IMR-90 (cell line): ENCODE data around the gene KIF15. TPM values are rescaled to one million over a fixed set of nuclear protein-coding genes. Genes with fewer than 3 reads are reported as not detected.

Source experiments
- ATAC-seq: fragments of 200-7000 bp; cut with Tn5 transposase; 2 replicates; pipeline ENCODE4 v1.9.1; 2020; ENCODE audit warnings: low read depth, mild to moderate bottlenecking, moderate library complexity
- BruUV-seq: library from RNA; stranded (reverse); fragments of 400-500 nt; replicated peaks from 2 replicates; lab custom pipeline; 2021; lab: Mats Ljungman, UMichigan
- CTCF ChIA-PET: fragments of 300-600 bp; formaldehyde crosslinking; extraction: SDS; loops from one replicate; lab custom pipeline; 2021; ENCODE audit warnings: antibody characterized with exemption; lab: Yijun Ruan, JAX
- POLR2A ChIA-PET: fragments of 300-600 bp; sonication (Branson Sonifier 250); formaldehyde crosslinking; loops from one replicate; lab custom pipeline; 2022; ENCODE audit warnings: antibody characterized with exemption; ENCODE audit not compliant: unreplicated experiment; lab: Charles Lee
- DNase-seq: peaks from one replicate; pipeline ENCODE4 v3.0.0; 2013
- H2AFZ ChIP-seq: replicated peaks from 2 replicates; pipeline ENCODE3; 2013; ENCODE audit warnings: low read length, mild to moderate bottlenecking; ENCODE audit not compliant: poor library complexity
- H2AK5ac ChIP-seq: 2 replicates; pipeline ENCODE4 v1.6.1; 2013; ENCODE audit warnings: low read depth, low read length, inconsistent platforms
- H2AK9ac ChIP-seq: replicated peaks from 2 replicates; pipeline ENCODE3; 2013; ENCODE audit warnings: mild to moderate bottlenecking, low read depth, low read length, moderate library complexity; ENCODE audit not compliant: poor library complexity
- H2BK120ac ChIP-seq: 2 replicates; pipeline ENCODE4 v1.6.1; 2013; ENCODE audit warnings: low read depth, low read length, inconsistent platforms
- H2BK15ac ChIP-seq: 3 replicates; pipeline ENCODE4 v1.6.1; 2013; ENCODE audit warnings: low read depth, low read length, inconsistent platforms
- H2BK20ac ChIP-seq: 2 replicates; pipeline ENCODE4 v1.6.1; 2013; ENCODE audit warnings: low read depth, mild to moderate bottlenecking, inconsistent platforms, low read length, moderate library complexity
- H2BK5ac ChIP-seq: 2 replicates; pipeline ENCODE4 v1.6.1; 2013; ENCODE audit warnings: mild to moderate bottlenecking, low read depth, low read length, inconsistent platforms; ENCODE audit not compliant: poor library complexity, severe bottlenecking
- H3K14ac ChIP-seq: replicated peaks from 2 replicates; pipeline ENCODE4 v1.6.1; 2013; ENCODE audit warnings: low read depth, low read length, inconsistent platforms
- H3K18ac ChIP-seq: 2 replicates; pipeline ENCODE4 v1.6.1; 2013; ENCODE audit warnings: low read depth, low read length, control low read depth
- H3K23ac ChIP-seq: 2 replicates; pipeline ENCODE4 v1.6.1; 2013; ENCODE audit warnings: low read depth, low read length, inconsistent platforms
- H3K27ac ChIP-seq: 2 replicates; pipeline ENCODE4 v1.5.1; 2013; ENCODE audit warnings: mild to moderate bottlenecking, control low read depth, low read length; ENCODE audit not compliant: insufficient read depth
- H3K27me3 ChIP-seq: 2 replicates; pipeline ENCODE4 v1.6.1; 2013; ENCODE audit warnings: low read length; ENCODE audit not compliant: control insufficient read depth, insufficient read depth
- H3K36me3 ChIP-seq: 2 replicates; pipeline ENCODE4 v1.6.1; 2013; ENCODE audit warnings: low read length, mixed read lengths; ENCODE audit not compliant: control insufficient read depth, insufficient read depth
- H3K4ac ChIP-seq: 2 replicates; pipeline ENCODE4 v1.6.1; 2013; ENCODE audit warnings: low read depth, low read length, inconsistent platforms
- H3K4me1 ChIP-seq: 2 replicates; pipeline ENCODE4 v1.6.1; 2013; ENCODE audit warnings: low read length, mixed read lengths; ENCODE audit not compliant: control insufficient read depth, insufficient read depth
- H3K4me2 ChIP-seq: 2 replicates; pipeline ENCODE4 v1.6.1; 2013; ENCODE audit warnings: low read depth, mild to moderate bottlenecking, control low read depth, low read length, moderate library complexity
- H3K4me3 ChIP-seq: 2 replicates; pipeline ENCODE4 v1.5.1; 2013; ENCODE audit warnings: low read depth, mild to moderate bottlenecking, control low read depth, low read length, moderate library complexity; ENCODE audit not compliant: insufficient read depth
- H3K56ac ChIP-seq: 2 replicates; pipeline ENCODE4 v1.6.1; 2013; ENCODE audit warnings: low read length, inconsistent platforms; ENCODE audit not compliant: insufficient read depth; ENCODE audit errors: extremely low read depth
- H3K79me1 ChIP-seq, 2 experiments: 2 replicates each; pipeline ENCODE4 v1.6.1; 2013; ENCODE audit warnings: low read length in 2 of 2, inconsistent platforms in 1 of 2, low read depth in 1 of 2
- H3K9ac ChIP-seq: 2 replicates; pipeline ENCODE4 v1.6.1; 2013; ENCODE audit warnings: low read depth, low read length, control low read depth
- H3K9me1 ChIP-seq: 2 replicates; pipeline ENCODE4 v1.6.1; 2013; ENCODE audit warnings: low read length, inconsistent platforms; ENCODE audit not compliant: insufficient read depth
- H3K9me3 ChIP-seq: 2 replicates; pipeline ENCODE4 v1.6.1; 2013; ENCODE audit warnings: low read length; ENCODE audit not compliant: control insufficient read depth, insufficient read depth
- H4K20me1 ChIP-seq: 2 replicates; pipeline ENCODE4 v1.6.1; 2013; ENCODE audit warnings: low read length, inconsistent platforms; ENCODE audit not compliant: insufficient read depth
- H4K5ac ChIP-seq: 2 replicates; pipeline ENCODE4 v1.6.1; 2013; ENCODE audit warnings: mild to moderate bottlenecking, low read depth, low read length, control low read depth
- H4K8ac ChIP-seq, 2 experiments: 2 replicates each; pipeline ENCODE4 v1.6.1; 2013; ENCODE audit warnings: low read depth in 2 of 2, low read length in 2 of 2, control low read depth in 1 of 2, inconsistent platforms in 1 of 2
- H4K91ac ChIP-seq: 2 replicates; pipeline ENCODE4 v1.6.1; 2013; ENCODE audit warnings: low read depth, low read length, inconsistent platforms; ENCODE audit not compliant: insufficient read depth
- BHLHE40 ChIP-seq: fragments of 150-350 bp; IDR thresholded peaks from 2 replicates; pipeline ENCODE4 v1.6.1; 2016; ENCODE audit warnings: mild to moderate bottlenecking, low read depth, low read length
- CHD1 ChIP-seq: IDR thresholded peaks from 2 replicates; pipeline ENCODE4 v1.6.1; 2012; ENCODE audit warnings: low read depth, low read length, improper control_type of control experiment
- MAFK ChIP-seq: IDR thresholded peaks from 2 replicates; pipeline ENCODE4 v1.6.1; 2012; ENCODE audit warnings: low read depth, low read length, improper control_type of control experiment
- MXI1 ChIP-seq: IDR thresholded peaks from 2 replicates; pipeline ENCODE4 v1.6.1; 2012; ENCODE audit warnings: low read depth, mild to moderate bottlenecking, low read length, moderate library complexity, borderline replicate concordance
- POLR2A ChIP-seq: IDR thresholded peaks from 2 replicates; pipeline ENCODE4 v1.6.1; 2012; ENCODE audit warnings: mild to moderate bottlenecking, low read depth, low read length
- RAD21 ChIP-seq: IDR thresholded peaks from 2 replicates; pipeline ENCODE4 v1.6.1; 2012; ENCODE audit warnings: low read length, improper control_type of control experiment
- RFX5 ChIP-seq: IDR thresholded peaks from 2 replicates; pipeline ENCODE4 v1.8.0; 2012; ENCODE audit warnings: low read depth, mild to moderate bottlenecking, low read length, moderate library complexity
- SMC3 ChIP-seq: fragments of 150-350 bp; IDR thresholded peaks from 2 replicates; pipeline ENCODE4 v1.6.1; 2016; ENCODE audit warnings: low read depth, mild to moderate bottlenecking, antibody characterized with exemption, low read length, moderate library complexity
- WGBS, 2 experiments: methylation state at CpG; one replicate each; pipeline versions ENCODE4 v1.1.5 to v1.1.7; 2013; ENCODE audit warnings: missing lambda C conversion rate in 2 of 2; ENCODE audit not compliant: insufficient read length in 1 of 2; ENCODE audit errors: extremely low coverage in 2 of 2; 5-methylcytosine and 5-hydroxymethylcytosine counted together
- dilution Hi-C: fragments of 300-500 bp; cut with HindIII; formaldehyde crosslinking; loops from one replicate; pipeline ENCODE4 v1.14.3; 2018; ENCODE audit warnings: low sequenced_read_pairs; ENCODE audit not compliant: unreplicated experiment
- in situ Hi-C: fragments of 300-500 bp; cut with MboI; formaldehyde crosslinking; loops from 3 replicates; pipeline ENCODE4 v1.14.3; 2019; ENCODE audit warnings: low sequenced_read_pairs, inconsistent platforms, mixed read lengths
- intact Hi-C: fragments of 100-400 bp; cut with micrococcal nuclease; formaldehyde crosslinking; loops from 2 replicates; pipeline ENCODE4 v1.10.0; 2022
- polyA plus RNA-seq, 3 experiments: library from polyadenylated mRNA; depleted of rRNA; stranded (reverse); fragments of >200 nt; gene quantifications; 2 replicates each; pipeline ENCODE4 v1.2.3, GENCODE V29; 2012; ENCODE audit warnings: low replicate concordance in 1 of 3
- total RNA-seq: library from RNA; depleted of rRNA; stranded (reverse); fragments of >200 nt; gene quantifications from 2 replicates; pipeline ENCODE4 v1.2.3, GENCODE V29; 2012
- TF ChIP-seq, protein P1 (sequence below): conservative IDR thresholded peaks from 2 replicates; pipeline ENCODE4 v1.5.1; 2012; ENCODE audit warnings: mild to moderate bottlenecking, low read depth, low read length, improper control_type of control experiment
- TF ChIP-seq, protein P2 (sequence below): fragments of 150-350 bp; IDR thresholded peaks from 2 replicates; pipeline ENCODE4 v1.6.1; 2016; ENCODE audit warnings: low read depth, mild to moderate bottlenecking, low read length, moderate library complexity, borderline replicate concordance
- TF ChIP-seq, protein P3 (sequence below): fragments of 150-350 bp; IDR thresholded peaks from 2 replicates; pipeline ENCODE4 v1.6.1; 2017; ENCODE audit warnings: mild to moderate bottlenecking, antibody characterized with exemption, low read length, low read depth

The KIF15 gene
- total and polyA plus RNA-seq, 2 of the 4 experiments (the other 2 are of a cell fraction), result 3.7 to 8.4 TPM

DNA sequence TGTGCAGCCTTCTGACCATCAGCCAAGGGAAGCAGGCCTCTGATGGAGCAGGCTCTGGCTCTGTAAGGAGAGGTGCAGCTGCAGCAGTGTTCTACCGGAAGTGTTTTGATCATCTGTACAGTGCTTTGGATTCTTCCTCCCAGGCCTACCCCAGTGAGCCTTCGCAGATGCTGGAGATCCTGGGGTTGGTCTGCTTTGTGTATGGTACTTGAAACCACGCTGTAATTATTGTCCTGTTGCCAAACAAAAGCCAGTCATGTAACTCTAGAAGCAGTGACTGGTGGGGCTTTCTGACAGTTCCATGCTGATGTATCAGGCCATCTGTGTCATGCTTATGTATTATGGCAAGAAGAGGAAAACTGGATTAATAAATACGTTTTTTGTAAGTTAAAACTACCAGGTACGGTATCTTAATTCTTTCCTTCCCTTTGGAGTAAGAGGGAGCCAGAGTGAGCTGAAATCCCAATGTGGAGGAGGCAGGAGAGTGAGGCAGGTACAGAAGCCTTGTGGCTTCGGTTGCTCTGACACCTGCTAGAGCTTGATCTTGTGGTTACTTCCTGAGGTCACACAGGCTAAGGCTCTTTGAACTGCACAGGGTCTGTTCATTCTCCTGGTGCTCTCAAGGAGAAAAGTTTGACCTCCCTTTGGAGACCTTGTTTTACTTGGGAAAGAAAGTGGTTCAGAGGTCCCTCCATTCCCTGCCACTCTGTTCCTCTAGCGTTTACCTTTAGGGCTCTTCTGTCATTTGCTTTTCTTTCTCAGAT, 103.9 kb downstream of the KIF15 start:
- Histone ChIP-seq H4K20me1 (no peaks in the 10 kb centered on the region; the same call in 1 of the 2 replicates), H2AK5ac (no peak overlapping the region), H2BK20ac (no peak overlapping the region), H2BK5ac (no peak overlapping the region), H3K4me1 (peaks cover 6% of the 10 kb centered on the region), H2BK15ac (no peak overlapping the region), H2AFZ (no peak overlapping the region), H3K79me1 (peaks cover 17 to 43% of the 10 kb centered on the region in 2 experiments), H3K4ac (no peak overlapping the region), H3K9ac (no peak overlapping the region), H4K5ac (no peak overlapping the region), H4K8ac (no peak overlapping the region), H4K91ac (no peak overlapping the region), H3K4me3 (no peak overlapping the region), H3K36me3 (peaks cover 9% of the 10 kb centered on the region; the same call in 1 of the 2 replicates), H2BK120ac (no peak overlapping the region), H3K56ac (no peak overlapping the region), H3K27ac (no peak overlapping the region), H3K18ac (no peak overlapping the region), H3K9me3 (no peaks in the 10 kb centered on the region), H3K14ac (no peak overlapping the region), H3K23ac (peak overlapping the region; percentile 32; the same call in 1 of the 2 replicates), H2AK9ac (no peak overlapping the region), H3K4me2 (no peak overlapping the region; the same call in 1 of the 2 replicates), H3K27me3 (no peaks in the 10 kb centered on the region), H3K9me1 (peaks cover 18% of the 10 kb centered on the region)
- CTCF ChIA-PET, result no interaction called here
- WGBS, 2 experiments, result 100% methylated on average over 2 of the region's 7 CpGs; no CpG with 5 or more reads in 1 of the 2 experiments
- no peak for ATAC-seq
- BruUV-seq, result no TSS peak
- intact Hi-C loops (no loop called here), in situ Hi-C loops (no loop called here), dilution Hi-C loops (no loop called here)
- DNase-seq, result peak; percentile 76
- POLR2A ChIA-PET, result no interaction called here
- TF ChIP-seq POLR2A, result no peak
- no peak for TF ChIP-seq MAFK
- no peak for TF ChIP-seq CHD1
- no peak for TF ChIP-seq BHLHE40
- no peak for TF ChIP-seq RFX5
- TF ChIP-seq, protein P1, sequence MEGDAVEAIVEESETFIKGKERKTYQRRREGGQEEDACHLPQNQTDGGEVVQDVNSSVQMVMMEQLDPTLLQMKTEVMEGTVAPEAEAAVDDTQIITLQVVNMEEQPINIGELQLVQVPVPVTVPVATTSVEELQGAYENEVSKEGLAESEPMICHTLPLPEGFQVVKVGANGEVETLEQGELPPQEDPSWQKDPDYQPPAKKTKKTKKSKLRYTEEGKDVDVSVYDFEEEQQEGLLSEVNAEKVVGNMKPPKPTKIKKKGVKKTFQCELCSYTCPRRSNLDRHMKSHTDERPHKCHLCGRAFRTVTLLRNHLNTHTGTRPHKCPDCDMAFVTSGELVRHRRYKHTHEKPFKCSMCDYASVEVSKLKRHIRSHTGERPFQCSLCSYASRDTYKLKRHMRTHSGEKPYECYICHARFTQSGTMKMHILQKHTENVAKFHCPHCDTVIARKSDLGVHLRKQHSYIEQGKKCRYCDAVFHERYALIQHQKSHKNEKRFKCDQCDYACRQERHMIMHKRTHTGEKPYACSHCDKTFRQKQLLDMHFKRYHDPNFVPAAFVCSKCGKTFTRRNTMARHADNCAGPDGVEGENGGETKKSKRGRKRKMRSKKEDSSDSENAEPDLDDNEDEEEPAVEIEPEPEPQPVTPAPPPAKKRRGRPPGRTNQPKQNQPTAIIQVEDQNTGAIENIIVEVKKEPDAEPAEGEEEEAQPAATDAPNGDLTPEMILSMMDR, result no peak
- no peak for TF ChIP-seq RAD21
- TF ChIP-seq SMC3, result no peak
- TF ChIP-seq, protein P2, sequence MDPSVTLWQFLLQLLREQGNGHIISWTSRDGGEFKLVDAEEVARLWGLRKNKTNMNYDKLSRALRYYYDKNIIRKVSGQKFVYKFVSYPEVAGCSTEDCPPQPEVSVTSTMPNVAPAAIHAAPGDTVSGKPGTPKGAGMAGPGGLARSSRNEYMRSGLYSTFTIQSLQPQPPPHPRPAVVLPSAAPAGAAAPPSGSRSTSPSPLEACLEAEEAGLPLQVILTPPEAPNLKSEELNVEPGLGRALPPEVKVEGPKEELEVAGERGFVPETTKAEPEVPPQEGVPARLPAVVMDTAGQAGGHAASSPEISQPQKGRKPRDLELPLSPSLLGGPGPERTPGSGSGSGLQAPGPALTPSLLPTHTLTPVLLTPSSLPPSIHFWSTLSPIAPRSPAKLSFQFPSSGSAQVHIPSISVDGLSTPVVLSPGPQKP, result no peak
- TF ChIP-seq, protein P3, sequence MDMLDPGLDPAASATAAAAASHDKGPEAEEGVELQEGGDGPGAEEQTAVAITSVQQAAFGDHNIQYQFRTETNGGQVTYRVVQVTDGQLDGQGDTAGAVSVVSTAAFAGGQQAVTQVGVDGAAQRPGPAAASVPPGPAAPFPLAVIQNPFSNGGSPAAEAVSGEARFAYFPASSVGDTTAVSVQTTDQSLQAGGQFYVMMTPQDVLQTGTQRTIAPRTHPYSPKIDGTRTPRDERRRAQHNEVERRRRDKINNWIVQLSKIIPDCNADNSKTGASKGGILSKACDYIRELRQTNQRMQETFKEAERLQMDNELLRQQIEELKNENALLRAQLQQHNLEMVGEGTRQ, result no peak
- TF ChIP-seq MXI1, result no peak
